ENCODE results near the gene PPP1R18.

PPP1R18 gene, protein sequence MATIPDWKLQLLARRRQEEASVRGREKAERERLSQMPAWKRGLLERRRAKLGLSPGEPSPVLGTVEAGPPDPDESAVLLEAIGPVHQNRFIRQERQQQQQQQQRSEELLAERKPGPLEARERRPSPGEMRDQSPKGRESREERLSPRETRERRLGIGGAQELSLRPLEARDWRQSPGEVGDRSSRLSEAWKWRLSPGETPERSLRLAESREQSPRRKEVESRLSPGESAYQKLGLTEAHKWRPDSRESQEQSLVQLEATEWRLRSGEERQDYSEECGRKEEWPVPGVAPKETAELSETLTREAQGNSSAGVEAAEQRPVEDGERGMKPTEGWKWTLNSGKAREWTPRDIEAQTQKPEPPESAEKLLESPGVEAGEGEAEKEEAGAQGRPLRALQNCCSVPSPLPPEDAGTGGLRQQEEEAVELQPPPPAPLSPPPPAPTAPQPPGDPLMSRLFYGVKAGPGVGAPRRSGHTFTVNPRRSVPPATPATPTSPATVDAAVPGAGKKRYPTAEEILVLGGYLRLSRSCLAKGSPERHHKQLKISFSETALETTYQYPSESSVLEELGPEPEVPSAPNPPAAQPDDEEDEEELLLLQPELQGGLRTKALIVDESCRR

DNA sequence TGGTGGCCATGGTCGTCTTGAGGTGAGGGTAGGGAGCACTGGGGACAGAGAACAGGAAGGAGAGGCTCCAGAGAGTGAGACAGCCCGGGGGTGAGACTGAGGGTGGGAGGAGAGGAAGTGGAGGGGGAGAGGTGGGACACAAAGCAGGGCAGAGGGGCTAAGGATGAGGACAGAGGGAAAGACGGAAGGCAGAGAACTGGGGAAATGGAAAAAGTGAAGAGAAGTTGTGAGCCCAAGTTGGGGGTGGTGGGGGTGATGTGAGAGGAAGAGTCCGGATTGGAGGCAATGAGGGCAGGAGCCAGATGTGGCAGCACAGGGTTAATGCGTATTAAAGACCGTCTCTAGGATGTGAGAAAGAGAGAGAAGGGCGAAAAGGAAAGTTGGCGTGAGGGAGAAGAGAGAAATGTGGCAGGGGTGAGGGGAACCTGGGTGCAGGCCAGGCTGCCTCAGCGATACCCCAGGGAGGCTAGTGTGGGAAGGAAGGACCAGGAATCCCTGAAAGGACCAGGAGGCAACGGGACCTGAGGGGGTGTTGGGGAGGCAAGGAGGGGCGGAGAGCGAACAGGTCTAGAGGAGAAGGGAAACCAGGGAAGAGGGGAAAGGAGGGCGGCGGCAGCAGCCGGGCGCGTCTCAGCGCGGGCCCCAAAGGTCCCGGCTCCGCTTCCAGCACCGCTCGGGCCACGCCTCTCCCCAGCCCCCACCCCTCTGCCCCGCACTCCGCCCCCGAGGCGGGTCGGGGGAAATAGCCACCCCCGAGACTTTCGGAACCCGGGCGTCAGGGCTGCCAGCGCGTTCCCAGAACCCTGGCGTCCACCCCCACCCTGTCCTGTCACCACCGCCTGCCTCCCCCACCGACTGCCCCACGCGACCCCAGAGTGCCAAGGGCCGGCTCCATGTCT is at the start of gene PPP1R18:
Gene PPP1R18 (minus strand): TSS at position 637 of the 899 bp plus-strand sequence. CDS start 627 bp downstream, at position 10.
- peak within 1 kb of the TSS; percentile 78 for H3K4me3 ChIP-seq (ENCODE audit: low read depth, low read length)
- peak; percentile 67 for DNase-seq (ENCODE audit: low read depth)
- TF ChIP-seq, protein P1, sequence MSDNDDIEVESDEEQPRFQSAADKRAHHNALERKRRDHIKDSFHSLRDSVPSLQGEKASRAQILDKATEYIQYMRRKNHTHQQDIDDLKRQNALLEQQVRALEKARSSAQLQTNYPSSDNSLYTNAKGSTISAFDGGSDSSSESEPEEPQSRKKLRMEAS (IDR thresholded peaks at IDR 0.05; ENCODE audit: low read depth, low read length): no peak
- TF ChIP-seq MYC (IDR thresholded peaks at IDR 0.05; ENCODE audit: low read depth, low read length) (0 out of 2 replicates have a peak, but pooled peaks have one; percentile 16), POLR2A (IDR thresholded peaks at IDR 0.05; ENCODE audit: extremely low read depth, insufficient read length) (no peak)
- TF ChIP-seq, protein P2, sequence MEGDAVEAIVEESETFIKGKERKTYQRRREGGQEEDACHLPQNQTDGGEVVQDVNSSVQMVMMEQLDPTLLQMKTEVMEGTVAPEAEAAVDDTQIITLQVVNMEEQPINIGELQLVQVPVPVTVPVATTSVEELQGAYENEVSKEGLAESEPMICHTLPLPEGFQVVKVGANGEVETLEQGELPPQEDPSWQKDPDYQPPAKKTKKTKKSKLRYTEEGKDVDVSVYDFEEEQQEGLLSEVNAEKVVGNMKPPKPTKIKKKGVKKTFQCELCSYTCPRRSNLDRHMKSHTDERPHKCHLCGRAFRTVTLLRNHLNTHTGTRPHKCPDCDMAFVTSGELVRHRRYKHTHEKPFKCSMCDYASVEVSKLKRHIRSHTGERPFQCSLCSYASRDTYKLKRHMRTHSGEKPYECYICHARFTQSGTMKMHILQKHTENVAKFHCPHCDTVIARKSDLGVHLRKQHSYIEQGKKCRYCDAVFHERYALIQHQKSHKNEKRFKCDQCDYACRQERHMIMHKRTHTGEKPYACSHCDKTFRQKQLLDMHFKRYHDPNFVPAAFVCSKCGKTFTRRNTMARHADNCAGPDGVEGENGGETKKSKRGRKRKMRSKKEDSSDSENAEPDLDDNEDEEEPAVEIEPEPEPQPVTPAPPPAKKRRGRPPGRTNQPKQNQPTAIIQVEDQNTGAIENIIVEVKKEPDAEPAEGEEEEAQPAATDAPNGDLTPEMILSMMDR (IDR thresholded peaks at IDR 0.05; ENCODE audit: low read depth, low read length): no peak

GRCh38 chr6:30735668-30736314 is 49.3 kb upstream of the PPP1R18 start:
- TF ChIP-seq POLR2A (IDR thresholded peaks at IDR 0.05; ENCODE audit: extremely low read depth, insufficient read length): no peak
- TF ChIP-seq, protein P2 (IDR thresholded peaks at IDR 0.05; ENCODE audit: low read depth, low read length): no peak
- TF ChIP-seq, protein P1 (IDR thresholded peaks at IDR 0.05; ENCODE audit: low read depth, low read length): no peak
- TF ChIP-seq MYC (IDR thresholded peaks at IDR 0.05; ENCODE audit: low read depth, low read length): no peak
- no peak overlapping the region for H3K4me3 ChIP-seq (ENCODE audit: low read depth, low read length)
- no peak for DNase-seq (ENCODE audit: low read depth)

DNA sequence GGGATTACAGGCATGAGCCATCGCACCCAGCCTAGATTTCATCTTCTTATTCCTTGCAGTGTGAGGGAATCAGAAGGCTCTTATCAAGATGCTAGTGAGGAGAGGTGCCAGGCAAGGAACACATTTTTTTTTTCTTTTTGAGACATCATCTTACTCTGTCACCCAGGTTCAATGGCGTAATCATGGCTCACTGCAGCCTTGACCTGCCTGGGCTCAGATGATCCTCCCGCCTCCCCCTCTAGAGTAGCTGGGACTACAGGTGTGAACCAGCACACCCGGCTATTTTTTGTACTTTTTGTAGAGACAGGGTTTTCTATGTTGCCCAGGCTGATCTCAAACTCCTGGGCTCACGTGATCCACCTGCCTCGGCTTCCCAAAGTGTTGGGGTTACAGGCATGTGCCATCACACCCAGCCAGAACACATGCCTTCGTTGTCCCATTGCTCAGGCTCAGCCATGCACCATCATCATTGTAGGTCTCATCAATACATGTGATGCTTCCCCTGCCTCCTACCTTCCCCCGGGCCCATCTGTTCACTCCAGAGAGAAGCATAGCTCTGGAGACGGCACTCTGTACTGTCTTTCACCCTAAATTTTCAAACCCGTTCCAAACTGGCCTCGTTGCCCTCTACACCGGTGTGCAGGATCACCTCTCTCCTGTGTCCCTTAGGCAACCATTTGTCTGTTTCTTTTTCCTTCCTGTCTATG is 45.9 kb upstream of the PPP1R18 start:
- TF ChIP-seq, protein P2 (IDR thresholded peaks at IDR 0.05; ENCODE audit: low read depth, low read length): no peak
- TF ChIP-seq, protein P1 (IDR thresholded peaks at IDR 0.05; ENCODE audit: low read depth, low read length): no peak
- TF ChIP-seq MYC (IDR thresholded peaks at IDR 0.05; ENCODE audit: low read depth, low read length): no peak
- no peak for TF ChIP-seq POLR2A (IDR thresholded peaks at IDR 0.05; ENCODE audit: extremely low read depth, insufficient read length)
- H3K4me3 ChIP-seq (ENCODE audit: low read depth, low read length): no peak overlapping the region
- DNase-seq (ENCODE audit: low read depth): no peak

DNA sequence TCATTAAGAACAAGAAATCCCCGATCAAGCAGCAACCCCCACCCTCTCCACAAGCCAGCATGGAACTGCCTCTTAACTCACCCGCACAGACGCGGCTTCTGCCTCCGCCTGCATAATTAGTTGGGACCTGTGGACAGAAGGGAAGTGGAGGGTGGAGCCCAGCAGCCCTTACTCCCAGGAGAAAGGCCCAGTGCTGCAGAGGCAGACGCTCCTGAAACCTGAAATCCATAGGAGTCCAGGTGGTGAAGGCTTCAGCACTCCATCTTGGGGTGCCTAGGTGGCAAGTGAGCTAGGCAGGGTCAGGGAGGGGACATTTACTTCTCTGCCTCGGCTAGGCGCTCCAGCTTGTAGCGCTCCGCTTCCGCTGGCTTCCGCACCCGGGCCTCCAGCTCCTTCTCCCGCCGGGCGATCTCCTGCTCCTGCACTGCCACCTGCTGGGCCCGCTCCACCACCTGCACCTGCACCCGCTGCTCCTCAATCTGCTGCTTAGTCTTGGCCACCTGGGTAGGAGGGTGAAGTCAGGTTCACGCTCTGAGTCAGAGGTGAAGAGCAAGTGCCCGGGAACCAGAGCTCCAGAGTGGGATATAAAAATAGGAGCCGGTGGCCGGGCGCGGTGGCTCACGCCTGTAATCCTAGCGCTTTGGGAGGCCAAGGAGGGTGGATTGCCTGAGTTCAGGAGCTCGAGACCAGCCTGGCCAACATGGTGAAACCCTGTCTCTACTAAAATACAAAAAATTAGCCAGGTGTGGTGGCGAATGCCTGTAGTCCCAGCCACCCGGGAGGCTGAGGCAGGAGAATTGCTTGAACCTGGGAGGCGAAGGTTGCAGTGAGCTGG is 44.4 kb upstream of the PPP1R18 start:
- TF ChIP-seq, protein P2 (IDR thresholded peaks at IDR 0.05; ENCODE audit: low read depth, low read length): peak; percentile 61
- TF ChIP-seq, protein P1 (IDR thresholded peaks at IDR 0.05; ENCODE audit: low read depth, low read length): no peak
- DNase-seq (ENCODE audit: low read depth): peak; percentile 78
- no peak overlapping the region for H3K4me3 ChIP-seq (ENCODE audit: low read depth, low read length)

Data from NB4 (cell line).